Osteocyte (in vitro differentiated cells): ENCODE measurements around the gene PHOSPHO1. TPM values are rescaled to one million over a fixed set of nuclear protein-coding genes. Genes with fewer than 3 reads are reported as not detected.

ENCODE experiments used
- DNase-seq: peaks from one replicate; pipeline ENCODE4 v3.0.0; 2021; ENCODE audit warnings: mixed read lengths; ENCODE audit not compliant: unreplicated experiment; ENCODE audit errors: extremely low spot score
- H3K27ac Mint-ChIP-seq: one replicate; pipeline ENCODE4 v1.8.0; 2021; ENCODE audit warnings: mild to moderate bottlenecking, mixed read lengths; ENCODE audit not compliant: unreplicated experiment
- H3K27me3 Mint-ChIP-seq: one replicate; pipeline ENCODE4 v1.8.0; 2021; ENCODE audit warnings: mixed read lengths; ENCODE audit not compliant: unreplicated experiment
- H3K36me3 Mint-ChIP-seq: one replicate; pipeline ENCODE4 v1.8.0; 2021; ENCODE audit warnings: mixed read lengths; ENCODE audit not compliant: unreplicated experiment
- H3K4me1 Mint-ChIP-seq: one replicate; pipeline ENCODE4 v1.8.0; 2021; ENCODE audit warnings: mixed read lengths; ENCODE audit not compliant: unreplicated experiment
- H3K4me3 Mint-ChIP-seq: one replicate; pipeline ENCODE4 v1.8.0; 2021; ENCODE audit warnings: mild to moderate bottlenecking, moderate library complexity, mixed read lengths; ENCODE audit not compliant: unreplicated experiment
- H3K9me3 Mint-ChIP-seq: one replicate; pipeline ENCODE4 v1.8.0; 2021; ENCODE audit warnings: mixed read lengths; ENCODE audit not compliant: unreplicated experiment
- CTCF ChIP-seq: fragments of 200-600 bp; sonication (generic); IDR thresholded peaks from 2 replicates; pipeline ENCODE4 v1.5.0; 2021; ENCODE audit warnings: antibody characterized with exemption, mild to moderate bottlenecking, moderate library complexity
- total RNA-seq: library from RNA; stranded (reverse); gene quantifications from 2 replicates; pipeline ENCODE4 v1.2.1, GENCODE V29; 2021

Gene PHOSPHO1
- total RNA-seq, 1 donor from 2014 or later: not detected

- no peaks in the 10 kb centered on the region for H3K36me3 Mint-ChIP-seq
- peaks cover 13% of the 10 kb centered on the region for H3K4me1 Mint-ChIP-seq
- DNase-seq: no peak
- H3K4me3 Mint-ChIP-seq: no peak overlapping the region
- H3K27me3 Mint-ChIP-seq: peaks cover 23% of the 10 kb centered on the region
- no peak overlapping the region for H3K27ac Mint-ChIP-seq
- TF ChIP-seq CTCF: no peak
- H3K9me3 Mint-ChIP-seq: no peaks in the 10 kb centered on the region
These were observed 11.4 kb downstream of the PHOSPHO1 start for GRCh38 chr17:49218941-49219913.

GRCh38 chr17:49217651-49218413 lies 12.8 kb downstream of the PHOSPHO1 start:
- no peak overlapping the region for H3K4me3 Mint-ChIP-seq
- H3K4me1 Mint-ChIP-seq: peaks cover 2% of the 10 kb centered on the region
- no peak for TF ChIP-seq CTCF
- H3K27me3 Mint-ChIP-seq: peaks cover 12% of the 10 kb centered on the region
- no peaks in the 10 kb centered on the region for H3K9me3 Mint-ChIP-seq
- DNase-seq: no peak
- H3K36me3 Mint-ChIP-seq: no peaks in the 10 kb centered on the region
- no peak overlapping the region for H3K27ac Mint-ChIP-seq

GRCh38 chr17:49216953-49217650 lies 13.5 kb downstream of the PHOSPHO1 start:
- peaks cover 4% of the 10 kb centered on the region for H3K27me3 Mint-ChIP-seq
- TF ChIP-seq CTCF: no peak
- H3K27ac Mint-ChIP-seq: no peak overlapping the region
- H3K4me1 Mint-ChIP-seq: peaks cover 4% of the 10 kb centered on the region
- no peaks in the 10 kb centered on the region for H3K9me3 Mint-ChIP-seq
- H3K4me3 Mint-ChIP-seq: no peak overlapping the region
- H3K36me3 Mint-ChIP-seq: no peaks in the 10 kb centered on the region
- no peak for DNase-seq

GRCh38 chr17:49216482-49216881 lies 14.1 kb downstream of the PHOSPHO1 start:
- Mint-ChIP-seq H3K4me3 (no peak overlapping the region), H3K27me3 (no peaks in the 10 kb centered on the region), H3K27ac (no peak overlapping the region), H3K9me3 (no peaks in the 10 kb centered on the region), H3K4me1 (peaks cover 4% of the 10 kb centered on the region), H3K36me3 (no peaks in the 10 kb centered on the region)
- DNase-seq: no peak
- TF ChIP-seq CTCF: no peak
